GM12875 (cell line): ENCODE measurements around the gene SLC30A1.
A peak's percentile ranks its signal among the peaks of the same experiment; 100 is the strongest.

Experiments used
- H3K4me3 ChIP-seq: one replicate; pipeline ENCODE4 v1.5.1; 2011; ENCODE audit warnings: low read depth, low read length, control low read depth
- CTCF ChIP-seq: IDR thresholded peaks from 2 replicates; pipeline ENCODE4 v1.5.1; 2011; ENCODE audit warnings: low read depth, mild to moderate bottlenecking, control low read depth, inconsistent platforms, low read length, moderate library complexity, borderline replicate concordance; ENCODE audit not compliant: insufficient read depth

The SLC30A1 gene

GRCh38 chr1:211581526-211581925 lies 2.6 kb upstream of the SLC30A1 start:
- H3K4me3 ChIP-seq, result no peak overlapping the region
- no peak for TF ChIP-seq CTCF

DNA sequence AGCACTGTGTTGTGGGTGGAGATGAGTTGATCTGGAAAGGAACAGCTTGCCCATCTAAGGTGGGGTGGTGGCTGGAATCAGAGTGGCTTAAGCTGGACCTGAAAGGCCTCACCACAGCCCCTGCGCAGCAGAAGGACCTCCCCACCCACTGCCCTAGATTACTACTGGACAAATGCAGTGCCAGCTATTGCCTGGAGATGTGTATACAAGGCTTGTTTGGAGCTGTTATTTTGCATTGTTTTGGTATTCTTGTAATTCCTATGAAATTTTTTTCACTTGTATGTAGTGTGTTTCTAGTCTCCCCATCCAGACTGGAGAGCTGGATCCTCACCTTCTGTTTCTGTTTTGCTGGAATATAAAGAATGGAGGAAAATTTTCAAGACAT lies 1.3 kb upstream of the SLC30A1 start:
- H3K4me3 ChIP-seq, result no peak overlapping the region
- TF ChIP-seq CTCF, result no peak

DNA sequence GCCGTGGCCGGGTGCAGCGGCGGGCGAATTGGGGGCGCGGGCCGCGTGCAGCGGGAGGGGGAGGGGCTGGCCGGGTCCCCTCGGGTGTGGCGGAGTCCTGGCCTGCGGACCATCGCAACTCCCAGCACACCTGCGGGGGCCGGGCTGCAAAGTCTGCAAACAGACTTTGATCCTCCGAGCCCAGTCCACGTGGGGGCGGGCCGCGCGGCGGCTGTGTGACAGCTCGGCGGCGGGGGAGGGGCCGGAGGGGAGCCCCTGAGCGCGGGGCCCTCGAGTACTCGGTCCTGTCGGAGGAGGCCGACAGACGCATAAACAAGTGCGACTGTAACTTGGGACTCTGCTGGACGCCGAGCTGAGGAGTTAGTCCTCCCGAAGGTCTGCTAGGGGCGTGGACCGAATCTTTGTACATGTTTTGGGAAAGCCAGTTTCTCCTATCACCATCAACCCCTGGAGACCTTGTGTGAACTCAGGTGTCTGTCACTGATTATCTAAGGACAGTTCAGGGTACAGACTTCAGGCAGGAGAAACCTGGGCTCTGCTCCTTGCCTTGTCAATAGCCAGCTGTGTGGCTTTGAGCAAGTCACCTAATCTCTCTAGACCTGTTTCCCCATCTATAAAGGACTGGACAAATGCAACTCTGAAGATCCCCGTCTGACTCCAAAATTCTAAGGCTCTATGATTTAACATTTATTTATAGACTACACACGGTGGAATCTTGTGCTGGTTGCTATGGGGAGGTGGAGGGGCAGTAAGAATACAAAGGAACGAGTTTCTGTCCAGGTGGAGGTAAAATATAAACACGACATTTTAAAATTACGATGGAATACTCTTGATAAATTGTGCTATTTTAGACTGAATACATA lies 710 bp upstream of the SLC30A1 start:
- peak overlapping the region; percentile 39 for H3K4me3 ChIP-seq
- no peak for TF ChIP-seq CTCF

DNA sequence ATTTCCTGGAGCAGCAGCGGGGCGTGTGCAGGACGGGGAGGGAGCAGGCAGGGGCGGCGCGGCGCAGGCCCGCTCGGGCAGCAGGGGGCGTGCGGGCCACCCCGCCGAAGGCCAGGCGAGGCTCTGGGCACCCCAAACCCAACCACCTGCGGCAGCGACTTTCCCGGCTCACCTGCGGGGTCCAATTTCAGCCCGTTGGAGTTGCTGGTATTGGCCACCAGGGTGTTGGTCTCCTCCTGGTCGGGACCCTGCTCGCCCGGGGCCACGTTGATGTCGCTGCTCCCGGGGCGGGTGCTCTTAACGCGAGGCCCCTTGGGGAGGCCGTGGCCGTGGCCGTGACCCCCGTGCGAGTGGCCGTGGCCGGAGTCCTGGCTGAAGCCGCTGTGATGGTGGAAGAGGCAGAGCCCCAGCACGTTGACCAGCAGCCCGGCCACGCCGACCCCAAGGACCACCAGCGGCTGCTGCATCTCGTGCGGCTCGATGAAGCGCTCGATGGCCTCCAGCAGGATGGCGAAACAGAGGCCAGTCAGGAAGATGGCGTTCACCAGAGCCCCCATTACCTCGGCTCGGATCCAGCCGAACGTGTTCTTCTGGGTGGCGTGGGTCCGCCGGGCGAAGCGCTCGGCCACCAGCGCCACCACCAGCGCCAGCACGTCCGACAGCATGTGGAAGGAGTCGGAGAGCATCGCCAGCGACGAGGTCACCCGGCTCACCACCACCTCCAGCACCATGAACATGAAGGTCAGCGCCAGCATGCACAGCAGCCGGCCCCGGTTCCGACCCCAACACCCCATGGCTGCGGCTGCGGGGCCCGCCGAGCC lies 932 bp downstream of the SLC30A1 start:
- TF ChIP-seq CTCF, result peak; percentile 95

DNA sequence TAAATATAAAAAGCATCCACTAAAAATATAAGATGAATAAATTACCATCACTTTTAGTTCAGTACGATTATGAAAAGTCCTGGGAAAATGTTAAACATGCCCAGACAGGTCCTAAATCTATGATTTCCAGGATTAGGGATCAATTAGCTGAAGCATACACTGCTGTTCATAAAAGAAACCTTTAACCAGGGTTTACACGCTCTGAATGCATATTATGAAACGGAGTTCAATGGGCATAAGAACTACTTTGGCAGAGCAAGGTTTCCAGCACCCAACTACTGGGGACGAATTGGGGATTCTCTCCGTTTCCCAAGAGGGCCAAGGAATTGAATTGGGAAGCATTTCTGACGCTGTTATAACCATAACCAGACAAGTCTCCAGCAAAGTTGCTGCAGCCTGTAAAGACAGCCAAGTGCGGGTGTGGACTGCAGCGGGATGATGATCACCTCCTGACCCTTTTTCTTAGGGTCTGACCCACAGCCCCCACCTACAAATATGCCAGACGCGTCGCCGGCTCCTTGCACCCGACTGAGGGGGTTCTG lies 1.6 kb downstream of the SLC30A1 start:
- peak overlapping the region; percentile 98 for H3K4me3 ChIP-seq
- no peak for TF ChIP-seq CTCF

More for the DNA sequence above, 932 bp downstream of the SLC30A1 start:
- H3K4me3 ChIP-seq, result peak overlapping the region; percentile 98

DNA sequence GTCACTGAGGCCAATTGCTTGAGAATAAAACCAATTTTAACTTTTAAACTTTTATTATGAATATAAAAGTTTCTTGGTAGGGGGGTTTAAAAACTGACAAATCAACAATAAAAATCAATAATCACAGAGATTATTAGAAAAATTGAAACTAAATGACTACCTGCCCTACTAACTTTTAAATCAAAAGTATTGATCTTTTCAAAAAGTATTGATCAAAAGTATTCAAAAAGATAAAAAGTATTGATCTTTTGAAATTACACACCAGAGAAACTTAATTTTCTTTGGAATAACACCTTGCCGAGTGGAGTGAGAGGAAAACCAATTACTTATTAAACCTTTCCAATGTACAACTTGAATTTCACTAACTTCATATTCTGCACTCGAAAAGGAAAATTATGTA lies 2.2 kb downstream of the SLC30A1 start:
- no peak for TF ChIP-seq CTCF
- peak overlapping the region; percentile 98 for H3K4me3 ChIP-seq
